HG02884 (cell line): Measurements from ENCODE around the gene BST1.

Experiments used
- ATAC-seq: cut with Tn5 transposase; IDR thresholded peaks from one replicate; pipeline ENCODE4 v1.9.1; 2021; ENCODE audit warnings: mild to moderate bottlenecking, moderate library complexity; ENCODE audit not compliant: unreplicated experiment

The BST1 gene

GRCh38 chr4:15675356-15675755, 27.5 kb upstream of the BST1 start:
- no peak for ATAC-seq

GRCh38 chr4:15676039-15676438, 26.8 kb upstream of the BST1 start:
- no peak for ATAC-seq

- no peak for ATAC-seq
Observed at GRCh38 chr4:15676899-15677298, 26.0 kb upstream of the BST1 start.

- no peak for ATAC-seq
Observed at GRCh38 chr4:15677507-15677988, 25.3 kb upstream of the BST1 start.

GRCh38 chr4:15681067-15681371, 21.8 kb upstream of the BST1 start:
- ATAC-seq = no peak

GRCh38 chr4:15681372-15682241, 21.3 kb upstream of the BST1 start, which contains the start of gene FAM200B:
TSS of gene FAM200B (plus strand) at chr4:15681827. CDS start at chr4:15686978, 5,151 bp downstream.
- peak; percentile 83 for ATAC-seq

GRCh38 chr4:15682242-15683142, 20.4 kb upstream of the BST1 start:
- ATAC-seq = no peak

- ATAC-seq = no peak
Observed at GRCh38 chr4:15683143-15683495, 19.7 kb upstream of the BST1 start.

GRCh38 chr4:15684498-15684897, 18.4 kb upstream of the BST1 start:
- ATAC-seq = no peak

GRCh38 chr4:15688051-15688450, 14.8 kb upstream of the BST1 start:
- ATAC-seq = no peak

GRCh38 chr4:15689540-15689939, 13.3 kb upstream of the BST1 start:
- ATAC-seq = no peak

GRCh38 chr4:15690020-15690809, 12.7 kb upstream of the BST1 start:
- ATAC-seq = no peak

GRCh38 chr4:15691346-15692135, 11.3 kb upstream of the BST1 start:
- ATAC-seq = no peak

GRCh38 chr4:15692602-15693001, 10.3 kb upstream of the BST1 start:
- ATAC-seq = no peak

- ATAC-seq = no peak
Observed at GRCh38 chr4:15694431-15694830, 8.4 kb upstream of the BST1 start.

- no peak for ATAC-seq
Observed at GRCh38 chr4:15695240-15695699, 7.6 kb upstream of the BST1 start.

- no peak for ATAC-seq
Observed at GRCh38 chr4:15695729-15696128, 7.1 kb upstream of the BST1 start.

- ATAC-seq = no peak
Observed at GRCh38 chr4:15696866-15697265, 6.0 kb upstream of the BST1 start.

GRCh38 chr4:15703439-15703838, 574 bp downstream of the BST1 start:
- ATAC-seq = no peak

- no peak for ATAC-seq
Observed at GRCh38 chr4:15704129-15704528, 1.3 kb downstream of the BST1 start.
